CD4-positive, alpha-beta T cell treated with Interleukin-4 for 1 hour (primary cell): ENCODE data around the gene TTI1.
A peak's percentile ranks its signal among the peaks of the same experiment; 100 is the strongest.
"Not testable (repeated sequence)": the region's sequence is repeated elsewhere in the genome, so short reads cannot be mapped to it uniquely, and the experiment has no call there.

Experiments used
- DNase-seq, 2 donors: peaks; one replicate each; pipeline ENCODE4 v3.0.0-alpha.2; 2020 to 2022

The TTI1 gene

GRCh38 chr20:38052870-38053269, 19.6 kb upstream of the TTI1 start:
- DNase-seq: no peak

- no peak for DNase-seq
These were observed 17.4 kb upstream of the TTI1 start for GRCh38 chr20:38050686-38051085.

- DNase-seq: no peak
These were observed 16.5 kb upstream of the TTI1 start for GRCh38 chr20:38049800-38050199.

- DNase-seq: no peak
These were observed 13.3 kb upstream of the TTI1 start for GRCh38 chr20:38046572-38046971.

GRCh38 chr20:38044685-38045084, 11.4 kb upstream of the TTI1 start:
- DNase-seq: no peak

- no peak for DNase-seq
These were observed 10.4 kb upstream of the TTI1 start for GRCh38 chr20:38043512-38044300.

GRCh38 chr20:38040276-38040675, 7.0 kb upstream of the TTI1 start:
- no peak for DNase-seq

- no peak for DNase-seq
These were observed 3.1 kb upstream of the TTI1 start for GRCh38 chr20:38036366-38036765.

GRCh38 chr20:38034961-38035360, 1.7 kb upstream of the TTI1 start:
- DNase-seq: no peak

GRCh38 chr20:38034108-38034649, 923 bp upstream of the TTI1 start:
- DNase-seq: no peak

- DNase-seq: peak in 1 of 2 donors; percentile 72
These were observed 499 bp downstream of the TTI1 start for GRCh38 chr20:38032585-38033329.

GRCh38 chr20:38031957-38032356, 1.3 kb downstream of the TTI1 start:
- DNase-seq: no peak

- DNase-seq: no peak
These were observed 3.8 kb downstream of the TTI1 start for GRCh38 chr20:38029453-38029852.

- DNase-seq: no peak
These were observed 8.8 kb downstream of the TTI1 start for GRCh38 chr20:38024496-38024895.

- DNase-seq: no peak
These were observed 9.9 kb downstream of the TTI1 start for GRCh38 chr20:38023181-38024001.

- no peak for DNase-seq
These were observed 12.0 kb downstream of the TTI1 start for GRCh38 chr20:38021087-38021772.

- no peak for DNase-seq
These were observed 14.9 kb downstream of the TTI1 start for GRCh38 chr20:38018385-38018784.

GRCh38 chr20:38017959-38018358, 15.3 kb downstream of the TTI1 start:
- DNase-seq: no peak

GRCh38 chr20:38013887-38014286, 19.4 kb downstream of the TTI1 start:
- DNase-seq: no peak

- DNase-seq: no peak
These were observed 20.9 kb downstream of the TTI1 start for GRCh38 chr20:38012332-38012731.

- DNase-seq: no peak
These were observed 21.6 kb downstream of the TTI1 start for GRCh38 chr20:38011696-38012095.

- not testable (repeated sequence) for DNase-seq
These were observed 23.8 kb downstream of the TTI1 start for GRCh38 chr20:38009416-38009815.
